ENCODE results near the gene KCNJ1.

The KCNJ1 gene

GRCh38 chr11:128852327-128853023 lies 14.6 kb downstream of the KCNJ1 start:
- Histone ChIP-seq H3K27ac (ENCODE audit: low read length) (no peak overlapping the region), H3K9me3 (ENCODE audit: control insufficient read depth, insufficient read depth, low read length) (no peaks in the 10 kb centered on the region)

DNA sequence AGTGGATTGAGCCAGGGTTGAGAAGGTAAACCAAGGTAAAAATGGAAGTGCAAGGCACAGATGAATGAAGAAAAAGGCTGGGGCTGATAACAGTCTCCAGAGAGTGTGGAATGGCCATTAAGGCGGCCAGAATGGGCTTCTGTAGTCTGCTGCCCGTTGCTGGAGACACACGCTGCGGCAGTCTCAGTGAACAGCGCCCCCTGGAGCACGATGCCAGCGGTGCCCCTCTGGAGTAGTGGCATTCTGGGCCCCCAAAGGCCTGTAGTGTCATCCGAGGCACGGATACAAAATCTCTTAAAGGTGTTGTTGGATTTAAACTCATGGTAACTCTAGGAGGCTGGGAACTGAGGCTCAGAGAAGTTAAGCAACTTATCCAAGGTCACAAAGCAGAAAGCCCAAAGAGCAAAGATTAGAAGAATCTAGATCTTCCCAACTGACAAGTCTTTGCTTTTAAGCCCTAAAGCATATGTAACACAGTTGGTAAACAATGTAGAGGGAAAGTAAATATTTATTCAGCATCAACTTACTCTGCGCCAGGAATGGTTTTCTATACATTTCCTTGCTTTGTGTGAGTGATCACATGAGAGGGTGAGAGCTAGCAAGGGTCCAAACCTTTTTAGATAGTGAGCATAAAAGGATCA lies 18.2 kb downstream of the KCNJ1 start:
- H3K4me3 ChIP-seq (ENCODE audit: low read length), result no peak overlapping the region
- H3K9me3 ChIP-seq (ENCODE audit: control insufficient read depth, insufficient read depth, low read length), result no peaks in the 10 kb centered on the region
- no peaks in the 10 kb centered on the region for H3K4me1 ChIP-seq (ENCODE audit: control insufficient read depth, insufficient read depth, low read length)
- no peaks in the 10 kb centered on the region for H3K36me3 ChIP-seq (ENCODE audit: control insufficient read depth, insufficient read depth, low read length)
- H3K27ac ChIP-seq (ENCODE audit: low read length), result no peak overlapping the region
- no peaks in the 10 kb centered on the region for H3K27me3 ChIP-seq (ENCODE audit: control insufficient read depth, insufficient read depth, low read length)
- DNase-seq (ENCODE audit: low read depth, low spot score), result peak; percentile 72
- WGBS (ENCODE audit: insufficient coverage, insufficient read length), result no CpG with 5 or more reads among the region's 10 CpGs

More at GRCh38 chr11:128852327-128853023, 14.6 kb downstream of the KCNJ1 start:
- Histone ChIP-seq H3K4me1 (ENCODE audit: control insufficient read depth, insufficient read depth, low read length) (no peaks in the 10 kb centered on the region), H3K27me3 (ENCODE audit: control insufficient read depth, insufficient read depth, low read length) (no peaks in the 10 kb centered on the region), H3K36me3 (ENCODE audit: control insufficient read depth, insufficient read depth, low read length) (no peaks in the 10 kb centered on the region), H3K4me3 (ENCODE audit: low read length) (no peak overlapping the region)
- no peak for DNase-seq (ENCODE audit: low read depth, low spot score)
- no CpG with 5 or more reads among the region's 13 CpGs for WGBS (ENCODE audit: insufficient coverage, insufficient read length)

GRCh38 chr11:128846985-128847384 lies 20.1 kb downstream of the KCNJ1 start:
- no CpG with 5 or more reads among the region's 4 CpGs for WGBS (ENCODE audit: insufficient coverage, insufficient read length)
- Histone ChIP-seq H3K9me3 (ENCODE audit: control insufficient read depth, insufficient read depth, low read length) (no peaks in the 10 kb centered on the region), H3K27me3 (ENCODE audit: control insufficient read depth, insufficient read depth, low read length) (no peaks in the 10 kb centered on the region), H3K27ac (ENCODE audit: low read length) (no peak overlapping the region), H3K36me3 (ENCODE audit: control insufficient read depth, insufficient read depth, low read length) (no peaks in the 10 kb centered on the region), H3K4me1 (ENCODE audit: control insufficient read depth, insufficient read depth, low read length) (no peaks in the 10 kb centered on the region), H3K4me3 (ENCODE audit: low read length) (no peak overlapping the region)
- DNase-seq (ENCODE audit: low read depth, low spot score), result no peak

DNA sequence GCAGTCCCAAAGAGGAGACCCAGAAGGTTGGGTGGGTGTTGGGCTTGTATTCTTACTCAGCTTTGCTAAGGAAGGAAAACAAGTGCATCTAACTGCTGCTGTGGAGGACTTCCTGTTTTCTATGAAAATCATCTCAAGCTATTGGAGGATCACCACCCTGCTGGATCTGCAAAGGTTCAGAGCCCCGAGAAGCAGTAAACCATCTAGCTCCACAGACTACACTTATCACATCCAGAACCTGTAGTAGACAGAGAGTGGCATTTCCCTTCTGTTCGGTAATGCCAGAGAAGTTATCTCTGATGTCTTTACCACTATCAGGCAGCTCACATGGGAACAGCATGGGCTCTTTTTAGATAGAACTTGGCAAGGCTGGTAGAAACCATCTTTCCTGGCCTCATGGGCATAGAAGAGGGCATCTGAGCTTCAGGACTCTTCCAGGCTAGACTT lies 21.7 kb downstream of the KCNJ1 start:
- no peak overlapping the region for H3K4me3 ChIP-seq (ENCODE audit: low read length)

GRCh38 chr11:128843198-128843785 lies 23.8 kb downstream of the KCNJ1 start:
- no CpG with 5 or more reads among the region's 2 CpGs for WGBS (ENCODE audit: insufficient coverage, insufficient read length)
- Histone ChIP-seq H3K36me3 (ENCODE audit: control insufficient read depth, insufficient read depth, low read length) (no peaks in the 10 kb centered on the region), H3K27ac (ENCODE audit: low read length) (no peak overlapping the region), H3K9me3 (ENCODE audit: control insufficient read depth, insufficient read depth, low read length) (no peaks in the 10 kb centered on the region), H3K27me3 (ENCODE audit: control insufficient read depth, insufficient read depth, low read length) (no peaks in the 10 kb centered on the region), H3K4me3 (ENCODE audit: low read length) (no peak overlapping the region), H3K4me1 (ENCODE audit: control insufficient read depth, insufficient read depth, low read length) (0 out of 2 replicates have a peak, but pooled peaks cover 2% of the 10 kb centered on the region)
- DNase-seq (ENCODE audit: low read depth, low spot score), result no peak

More for the DNA sequence above, 21.7 kb downstream of the KCNJ1 start:
- no CpG with 5 or more reads among the region's 2 CpGs for WGBS (ENCODE audit: insufficient coverage, insufficient read length)
- Histone ChIP-seq H3K9me3 (ENCODE audit: control insufficient read depth, insufficient read depth, low read length) (no peaks in the 10 kb centered on the region), H3K4me1 (ENCODE audit: control insufficient read depth, insufficient read depth, low read length) (no peaks in the 10 kb centered on the region), H3K36me3 (ENCODE audit: control insufficient read depth, insufficient read depth, low read length) (no peaks in the 10 kb centered on the region), H3K27me3 (ENCODE audit: control insufficient read depth, insufficient read depth, low read length) (no peaks in the 10 kb centered on the region), H3K27ac (ENCODE audit: low read length) (no peak overlapping the region)
- DNase-seq (ENCODE audit: low read depth, low spot score), result no peak

GRCh38 chr11:128841461-128842072 lies 25.5 kb downstream of the KCNJ1 start:
- no CpG with 5 or more reads among the region's 7 CpGs for WGBS (ENCODE audit: insufficient coverage, insufficient read length)
- DNase-seq (ENCODE audit: low read depth, low spot score), result no peak
- peaks cover 2% of the 10 kb centered on the region; the same call in 1 of the 2 replicates for H3K4me1 ChIP-seq (ENCODE audit: control insufficient read depth, insufficient read depth, low read length)
- H3K4me3 ChIP-seq (ENCODE audit: low read length), result no peak overlapping the region
- no peaks in the 10 kb centered on the region for H3K36me3 ChIP-seq (ENCODE audit: control insufficient read depth, insufficient read depth, low read length)
- H3K27ac ChIP-seq (ENCODE audit: low read length), result no peak overlapping the region
- H3K9me3 ChIP-seq (ENCODE audit: control insufficient read depth, insufficient read depth, low read length), result no peaks in the 10 kb centered on the region
- no peaks in the 10 kb centered on the region for H3K27me3 ChIP-seq (ENCODE audit: control insufficient read depth, insufficient read depth, low read length)

- Histone ChIP-seq H3K36me3 (ENCODE audit: control insufficient read depth, insufficient read depth, low read length) (no peaks in the 10 kb centered on the region), H3K27ac (ENCODE audit: low read length) (no peak overlapping the region), H3K27me3 (ENCODE audit: control insufficient read depth, insufficient read depth, low read length) (no peaks in the 10 kb centered on the region), H3K4me1 (ENCODE audit: control insufficient read depth, insufficient read depth, low read length) (peaks cover 2% of the 10 kb centered on the region; the same call in 1 of the 2 replicates), H3K9me3 (ENCODE audit: control insufficient read depth, insufficient read depth, low read length) (no peaks in the 10 kb centered on the region), H3K4me3 (ENCODE audit: low read length) (no peak overlapping the region)
- no CpG with 5 or more reads among the region's 2 CpGs for WGBS (ENCODE audit: insufficient coverage, insufficient read length)
- DNase-seq (ENCODE audit: low read depth, low spot score), result no peak
These were observed 26.3 kb downstream of the KCNJ1 start for GRCh38 chr11:128840783-128841182.

DNA sequence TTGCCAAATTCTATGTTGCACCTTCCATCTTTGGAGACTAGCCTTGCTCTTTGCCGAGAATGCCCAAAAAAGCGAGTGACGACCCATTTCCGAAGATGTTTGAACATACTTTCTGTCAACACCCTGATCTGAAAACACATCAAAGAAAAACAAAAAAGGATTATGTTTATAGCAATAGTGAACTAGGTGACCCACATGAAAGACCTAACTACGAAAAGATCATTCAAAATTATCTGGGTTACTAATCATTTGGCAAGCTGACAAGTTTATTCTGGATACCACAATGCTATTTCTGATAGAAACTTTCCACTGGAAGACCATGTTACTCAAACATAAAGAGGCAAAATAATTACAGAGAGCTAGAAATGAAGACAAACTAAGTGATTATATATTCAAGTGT lies 27.0 kb downstream of the KCNJ1 start:
- H3K27ac ChIP-seq (ENCODE audit: low read length), result no peak overlapping the region
- no peaks in the 10 kb centered on the region for H3K36me3 ChIP-seq (ENCODE audit: control insufficient read depth, insufficient read depth, low read length)
- DNase-seq (ENCODE audit: low read depth, low spot score), result no peak
- no peaks in the 10 kb centered on the region for H3K27me3 ChIP-seq (ENCODE audit: control insufficient read depth, insufficient read depth, low read length)
- peaks cover 2% of the 10 kb centered on the region; the same call in 1 of the 2 replicates for H3K4me1 ChIP-seq (ENCODE audit: control insufficient read depth, insufficient read depth, low read length)
- H3K9me3 ChIP-seq (ENCODE audit: control insufficient read depth, insufficient read depth, low read length), result no peaks in the 10 kb centered on the region
- no CpG with 5 or more reads among the region's 5 CpGs for WGBS (ENCODE audit: insufficient coverage, insufficient read length)
- no peak overlapping the region for H3K4me3 ChIP-seq (ENCODE audit: low read length)

DNA sequence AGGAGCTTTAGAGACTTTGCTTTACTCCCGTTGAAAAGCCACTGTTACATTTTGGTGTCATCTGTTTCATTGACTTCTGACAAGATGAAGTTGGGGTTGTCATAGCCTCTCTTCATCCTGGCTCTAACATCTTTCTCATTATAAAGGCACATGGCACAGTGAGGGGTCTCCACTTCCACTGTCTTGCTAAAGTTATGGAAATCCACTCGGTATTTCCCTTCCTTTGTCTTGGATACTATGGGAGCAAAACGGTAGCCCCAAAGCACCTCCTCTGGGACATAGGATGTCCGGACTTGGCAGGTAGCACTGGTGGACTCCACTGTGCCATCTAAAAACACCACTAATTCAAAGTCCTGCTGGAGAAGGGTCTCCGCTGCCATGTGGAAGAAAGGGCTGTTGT lies 28.0 kb downstream of the KCNJ1 start:
- Histone ChIP-seq H3K9me3 (ENCODE audit: control insufficient read depth, insufficient read depth, low read length) (no peaks in the 10 kb centered on the region), H3K36me3 (ENCODE audit: control insufficient read depth, insufficient read depth, low read length) (no peaks in the 10 kb centered on the region), H3K27me3 (ENCODE audit: control insufficient read depth, insufficient read depth, low read length) (no peaks in the 10 kb centered on the region), H3K4me1 (ENCODE audit: control insufficient read depth, insufficient read depth, low read length) (peaks cover 2% of the 10 kb centered on the region; the same call in 1 of the 2 replicates), H3K4me3 (ENCODE audit: low read length) (no peak overlapping the region), H3K27ac (ENCODE audit: low read length) (no peak overlapping the region)
- DNase-seq (ENCODE audit: low read depth, low spot score), result no peak
- no CpG with 5 or more reads among the region's 5 CpGs for WGBS (ENCODE audit: insufficient coverage, insufficient read length)

DNA sequence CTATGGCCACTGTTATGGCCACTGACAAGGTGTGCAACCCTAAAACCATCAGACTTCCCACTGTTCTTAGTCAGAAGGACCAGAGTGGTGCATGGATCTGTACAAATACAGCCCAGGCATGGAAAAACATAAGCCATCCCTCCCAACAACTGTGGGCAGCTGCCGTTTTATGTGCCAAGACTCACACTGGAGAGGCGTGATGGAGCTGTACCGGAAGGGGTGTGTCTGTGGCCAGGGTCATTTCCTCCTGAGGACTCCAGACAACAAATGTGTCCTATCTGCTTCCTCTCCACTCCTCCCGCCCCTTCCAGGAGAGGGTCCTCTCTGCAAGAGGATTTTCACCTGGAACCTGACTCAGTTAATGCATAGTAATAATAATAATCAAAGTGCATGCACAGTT lies 29.5 kb downstream of the KCNJ1 start:
- no peaks in the 10 kb centered on the region for H3K36me3 ChIP-seq (ENCODE audit: control insufficient read depth, insufficient read depth, low read length)
- no CpG with 5 or more reads among the region's 4 CpGs for WGBS (ENCODE audit: insufficient coverage, insufficient read length)
- no peak for DNase-seq (ENCODE audit: low read depth, low spot score)
- no peaks in the 10 kb centered on the region for H3K27me3 ChIP-seq (ENCODE audit: control insufficient read depth, insufficient read depth, low read length)
- H3K27ac ChIP-seq (ENCODE audit: low read length), result no peak overlapping the region
- no peak overlapping the region for H3K4me3 ChIP-seq (ENCODE audit: low read length)
- no peaks in the 10 kb centered on the region for H3K9me3 ChIP-seq (ENCODE audit: control insufficient read depth, insufficient read depth, low read length)
- H3K4me1 ChIP-seq (ENCODE audit: control insufficient read depth, insufficient read depth, low read length), result peaks cover 2% of the 10 kb centered on the region; the same call in 1 of the 2 replicates

Data from iPS DF 6.9 (cell line).